Activated naive CD4-positive, alpha-beta T cell treated with anti-CD3 and anti-CD28 coated beads, Interleukin-2, amount 10 ng/mL, durations not matched to agents 5 hours and 36 hours (primary cell): ENCODE results near the gene ELP6. TPM values are rescaled to one million over a fixed set of nuclear protein-coding genes. Genes with fewer than 3 reads are reported as not detected.

ENCODE experiments used
- total RNA-seq, 2 experiments: library from RNA; stranded (reverse); gene quantifications; one replicate each; pipeline ENCODE4 v1.2.3, GENCODE V29; 2021

Gene ELP6, protein sequence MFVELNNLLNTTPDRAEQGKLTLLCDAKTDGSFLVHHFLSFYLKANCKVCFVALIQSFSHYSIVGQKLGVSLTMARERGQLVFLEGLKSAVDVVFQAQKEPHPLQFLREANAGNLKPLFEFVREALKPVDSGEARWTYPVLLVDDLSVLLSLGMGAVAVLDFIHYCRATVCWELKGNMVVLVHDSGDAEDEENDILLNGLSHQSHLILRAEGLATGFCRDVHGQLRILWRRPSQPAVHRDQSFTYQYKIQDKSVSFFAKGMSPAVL
- 10 to 100 TPM; 39.5 to 40.5 TPM for total RNA-seq

GRCh38 chr3:47513125-47513929 is at the start of gene ELP6:
TSS of gene ELP6 (minus strand) at chr3:47513712. CDS start at chr3:47513590, 122 bp downstream.

GRCh38 chr3:47475570-47476329 is 37.8 kb downstream of the ELP6 start, which contains the start of gene SCAP:
TSS of gene SCAP (minus strand) at chr3:47475941. CDS start at chr3:47442993, 32,948 bp downstream.

Other genes starting within 250 kb of the ELP6 start
- gene KIF9, start 230.9 kb downstream of the ELP6 start, total RNA-seq: 1 to 10 TPM; 2.5 to 2.9 TPM
- 10 to 100 TPM; 17.4 to 19.4 TPM for gene KLHL18, start 230.8 kb downstream of the ELP6 start, total RNA-seq
- gene PTPN23, start 132.7 kb downstream of the ELP6 start, total RNA-seq: 10 to 100 TPM; 34.8 to 41.2 TPM
- 10 to 100 TPM; 62.7 to 65.4 TPM for gene SCAP, start 37.8 kb downstream of the ELP6 start, total RNA-seq
- under 1 TPM; 0.58 to 0.63 TPM for gene CSPG5, start 65.2 kb upstream of the ELP6 start, total RNA-seq